SIG-M5 treated with dmso at 0.1 percent for 504 hours (cell line): ENCODE data around the gene ZNF473.

Experiments
- DNase-seq: peaks from one replicate; lab custom pipeline; 2025; ENCODE audit not compliant: unreplicated experiment; lab: John Stamatoyannopoulos, UW

Gene ZNF473

GRCh38 chr19:50025794-50026549 lies at the start of gene ZNF473:
Gene ZNF473 (plus strand): TSS chr19:50026005. CDS start chr19:50031083, 5,078 bp downstream.
- peak; percentile 96 for DNase-seq

- DNase-seq, result no peak
Measured at GRCh38 chr19:49976496-49976895, 49.3 kb upstream of the ZNF473 start.

GRCh38 chr19:49977076-49977475 lies 48.7 kb upstream of the ZNF473 start:
- DNase-seq, result no peak

- no peak for DNase-seq
Measured at GRCh38 chr19:49977881-49978280, 47.9 kb upstream of the ZNF473 start.

- DNase-seq, result no peak
Measured at GRCh38 chr19:49978324-49978723, 47.5 kb upstream of the ZNF473 start.

GRCh38 chr19:49981603-49982593 lies 43.9 kb upstream of the ZNF473 start:
- no peak for DNase-seq

- DNase-seq, result peak; percentile 55
Measured at GRCh38 chr19:49983645-49984229, 42.1 kb upstream of the ZNF473 start.

GRCh38 chr19:49984491-49984890 lies 41.3 kb upstream of the ZNF473 start:
- DNase-seq, result no peak

GRCh38 chr19:49985871-49986270 lies 39.9 kb upstream of the ZNF473 start:
- DNase-seq, result no peak

GRCh38 chr19:49986354-49986753 lies 39.5 kb upstream of the ZNF473 start:
- DNase-seq, result no peak

- peak; percentile 96 for DNase-seq
Measured at GRCh38 chr19:49987159-49987698, 38.6 kb upstream of the ZNF473 start.

- DNase-seq, result no peak
Measured at GRCh38 chr19:49988007-49988406, 37.8 kb upstream of the ZNF473 start.

GRCh38 chr19:49988433-49988832 lies 37.4 kb upstream of the ZNF473 start:
- no peak for DNase-seq

- DNase-seq, result peak; percentile 45
Measured at GRCh38 chr19:49997709-49998108, 28.1 kb upstream of the ZNF473 start.

GRCh38 chr19:49999371-50000010 lies 26.3 kb upstream of the ZNF473 start:
- DNase-seq, result no peak

GRCh38 chr19:50000038-50000840 lies 25.6 kb upstream of the ZNF473 start:
- no peak for DNase-seq

GRCh38 chr19:50000841-50001557 lies 24.8 kb upstream of the ZNF473 start:
- DNase-seq, result no peak

GRCh38 chr19:50001775-50002174 lies 24.0 kb upstream of the ZNF473 start:
- DNase-seq, result no peak

- DNase-seq, result no peak
Measured at GRCh38 chr19:50002386-50002960, 23.3 kb upstream of the ZNF473 start.
